Adrenal gland (tissue), 12 donors: ENCODE measurements around the gene LPP. TPM values are rescaled to one million over a fixed set of nuclear protein-coding genes. Genes with fewer than 3 reads are reported as not detected.

ENCODE experiments used
- DNase-seq, 7 donors: peaks; one replicate each; pipeline ENCODE4 v3.0.0-alpha.2; 2019 to 2020
- H3K27ac ChIP-seq, 5 donors: fragments of 200-600 bp; sonication (generic) in 4 of 5; 1 replicate in 3 of 5; 2 replicates in 2 of 5; pipeline versions ENCODE4 v1.5.1 to v1.8.0; 2016 to 2020; ENCODE audit warnings: mild to moderate bottlenecking in 1 of 5
- H3K27me3 ChIP-seq: fragments of 200-600 bp; 2 replicates; pipeline ENCODE4 v1.8.0; 2021
- H3K36me3 ChIP-seq, 2 donors: fragments of 200-600 bp; replicated peaks in 1 of 2; 1 replicate in 1 of 2; 2 replicates in 1 of 2; pipeline versions ENCODE4 v1.5.1 to v1.8.0; 2018 to 2022
- H3K4me1 ChIP-seq, 2 donors: fragments of 200-600 bp; replicated peaks in 1 of 2; 1 replicate in 1 of 2; 2 replicates in 1 of 2; pipeline versions ENCODE4 v1.5.1 to v1.8.0; 2018 to 2021
- H3K4me3 ChIP-seq, 4 donors: fragments of 200-600 bp; sonication (generic) in 3 of 4; one replicate each; pipeline ENCODE4 v1.5.1; 2016 to 2018
- H3K9me3 ChIP-seq, 3 donors: fragments of 200-600 bp; sonication (generic) in 1 of 3; replicated peaks in 1 of 3; 1 replicate in 2 of 3; 2 replicates in 1 of 3; pipeline versions ENCODE4 v1.5.1 to v1.8.0; 2016 to 2021
- POLR2A ChIP-seq, 2 donors: fragments of 450-650 bp; IDR thresholded peaks; one replicate each; pipeline ENCODE4 v1.6.1; 2017; ENCODE audit warnings: antibody characterized with exemption in 2 of 2, mild to moderate bottlenecking in 2 of 2, moderate library complexity in 1 of 2
- WGBS, 4 donors: extraction: QIAGEN DNeasy Blood & Tissue Kit in 2 of 4; methylation state at CpG; one replicate each; pipeline versions ENCODE4 v1.1.5 to v1.1.7; 2013 to 2017; 5-methylcytosine and 5-hydroxymethylcytosine counted together
- intact Hi-C, 2 donors: fragments of 100-400 bp; cut with DNase I; formaldehyde crosslinking; loops; one replicate each; pipeline versions ENCODE4 v1.14.1 to v1.15.0; 2022 to 2023
- polyA plus RNA-seq, 3 donors: library from polyadenylated mRNA; stranded (reverse); fragments of 200-250 nt in 2 of 3; fragments of 350-450 nt in 1 of 3; fragmentation: Illumina TruSeq in 1 of 3; extraction: RNeasy Lipid Tissue Mini Kit (QIAGEN cat#74804) in 1 of 3; gene quantifications; one replicate each; pipeline ENCODE4 v1.2.3, GENCODE V29; 2013 to 2014
- total RNA-seq, 9 donors: library from RNA; depleted of rRNA in 4 of 9; stranded (reverse); fragments of >200 nt in 4 of 9; fragments of 120-200 nt in 1 of 9; fragmentation: NEBNext Ultra II Directional in 1 of 9; extraction: Animal tissue kit (Norgen Biotek cat#: 25700) in 1 of 9; gene quantifications; one replicate each; pipeline versions ENCODE4 v1.1.0 to v1.2.4, GENCODE V29; 2013 to 2023
- TF ChIP-seq, protein P1 (sequence below), 6 experiments: fragments of 450-650 bp in 4 of 6; fragments of 200-600 bp in 2 of 6; sonication (generic) in 1 of 6; IDR thresholded peaks; 1 replicate in 5 of 6; 2 replicates in 1 of 6; pipeline versions ENCODE4 v1.5.1 to v1.8.0; 2016 to 2021; ENCODE audit warnings: antibody characterized with exemption in 6 of 6, mild to moderate bottlenecking in 2 of 6, moderate library complexity in 1 of 6
- donor health status: healthy with polysubstance abuse.
- donor health status: Bipolar disorder and iron deficiency.
- donor health status: DM: yes; HTN: yes; CAD: no.
- donor health status: DM: no; HTN: no; CAD: no.
- donor health status: DM: no; HTN: no; CAD: no.
- donor health status: DM: yes; HTN: yes; CAD: no.

LPP gene
- total and polyA plus RNA-seq, 12 donors: 7.0 to 170 (median 101) TPM

GRCh38 chr3:188671971-188672370, 518.0 kb downstream of the LPP start:
- Histone ChIP-seq H3K4me1 (peaks cover 0 to 21% of the 10 kb centered on the region in 2 donors), H3K9me3 (no peaks in the 10 kb centered on the region), H3K4me3 (no peak overlapping the region), H3K27ac (no peak overlapping the region), H3K27me3 (no peaks in the 10 kb centered on the region), H3K36me3 (no peaks in the 10 kb centered on the region)
- 58 to 64% (median 60%) methylated on average over 4 of the region's 4 CpGs for WGBS, 4 donors
- intact Hi-C loops: no loop called here
- TF ChIP-seq POLR2A (IDR thresholded peaks at IDR 0.05): no peak
- TF ChIP-seq, protein P1, sequence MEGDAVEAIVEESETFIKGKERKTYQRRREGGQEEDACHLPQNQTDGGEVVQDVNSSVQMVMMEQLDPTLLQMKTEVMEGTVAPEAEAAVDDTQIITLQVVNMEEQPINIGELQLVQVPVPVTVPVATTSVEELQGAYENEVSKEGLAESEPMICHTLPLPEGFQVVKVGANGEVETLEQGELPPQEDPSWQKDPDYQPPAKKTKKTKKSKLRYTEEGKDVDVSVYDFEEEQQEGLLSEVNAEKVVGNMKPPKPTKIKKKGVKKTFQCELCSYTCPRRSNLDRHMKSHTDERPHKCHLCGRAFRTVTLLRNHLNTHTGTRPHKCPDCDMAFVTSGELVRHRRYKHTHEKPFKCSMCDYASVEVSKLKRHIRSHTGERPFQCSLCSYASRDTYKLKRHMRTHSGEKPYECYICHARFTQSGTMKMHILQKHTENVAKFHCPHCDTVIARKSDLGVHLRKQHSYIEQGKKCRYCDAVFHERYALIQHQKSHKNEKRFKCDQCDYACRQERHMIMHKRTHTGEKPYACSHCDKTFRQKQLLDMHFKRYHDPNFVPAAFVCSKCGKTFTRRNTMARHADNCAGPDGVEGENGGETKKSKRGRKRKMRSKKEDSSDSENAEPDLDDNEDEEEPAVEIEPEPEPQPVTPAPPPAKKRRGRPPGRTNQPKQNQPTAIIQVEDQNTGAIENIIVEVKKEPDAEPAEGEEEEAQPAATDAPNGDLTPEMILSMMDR (IDR thresholded peaks at IDR 0.05): no peak
- no peak for DNase-seq

DNA sequence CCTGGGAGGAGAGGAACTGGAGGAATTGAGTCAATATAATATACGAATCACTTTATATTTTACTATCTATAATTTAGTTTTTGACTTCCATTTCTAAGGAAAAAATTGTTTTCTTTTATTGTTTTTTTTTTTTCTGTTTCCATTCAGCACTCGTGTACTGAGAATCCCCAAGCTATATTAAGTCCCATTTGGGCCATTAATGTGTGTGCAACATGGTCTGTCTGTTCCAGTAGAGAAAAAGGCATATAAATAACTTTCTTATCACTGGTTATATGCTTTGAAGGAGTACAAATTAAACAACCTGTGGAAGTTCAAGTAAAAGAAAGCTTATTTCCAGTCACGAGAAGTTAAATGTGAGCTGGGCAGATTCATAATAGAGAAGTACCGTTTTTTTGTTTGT, 518.9 kb downstream of the LPP start:
- no peaks in the 10 kb centered on the region for H3K27me3 ChIP-seq
- no peak for TF ChIP-seq POLR2A (IDR thresholded peaks at IDR 0.05)
- TF ChIP-seq, protein P1 (IDR thresholded peaks at IDR 0.05): no peak
- no peaks in the 10 kb centered on the region for H3K9me3 ChIP-seq
- H3K36me3 ChIP-seq: no peaks in the 10 kb centered on the region
- 79 to 83% (median 81%) methylated on average over 4 of the region's 4 CpGs for WGBS, 4 donors
- H3K4me1 ChIP-seq: peaks cover 0 to 21% of the 10 kb centered on the region in 2 donors
- H3K4me3 ChIP-seq: no peak overlapping the region
- H3K27ac ChIP-seq: no peak overlapping the region
- intact Hi-C loops: no loop called here
- DNase-seq: no peak

DNA sequence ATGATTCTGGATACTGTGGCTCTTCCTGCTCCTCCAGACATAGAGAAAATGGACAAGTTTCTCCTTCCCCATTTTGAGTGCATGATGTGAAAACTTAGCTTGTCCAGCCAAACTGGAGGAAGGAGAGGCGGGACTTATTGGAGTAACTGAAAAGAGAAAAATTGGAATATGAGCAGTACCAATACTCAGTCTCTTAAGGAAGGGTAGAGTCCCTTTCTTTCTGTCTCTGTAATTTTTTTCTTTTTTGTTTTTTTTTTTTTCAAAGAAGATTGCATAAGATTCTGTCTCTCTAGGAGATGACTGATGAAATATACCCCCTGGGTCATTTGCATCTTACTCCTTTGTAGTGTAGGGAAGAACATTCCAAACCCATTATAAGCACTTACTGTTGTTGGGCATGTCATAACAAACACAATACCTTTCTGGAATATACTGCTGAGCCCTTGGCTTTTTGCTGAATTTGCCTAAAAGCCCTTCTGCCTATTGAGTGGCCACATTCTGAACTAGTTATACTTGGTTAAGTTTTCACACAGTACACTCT, 519.8 kb downstream of the LPP start:
- Histone ChIP-seq H3K9me3 (no peaks in the 10 kb centered on the region), H3K27ac (no peak overlapping the region), H3K27me3 (no peaks in the 10 kb centered on the region), H3K36me3 (no peaks in the 10 kb centered on the region), H3K4me3 (no peak overlapping the region), H3K4me1 (peaks cover 0 to 21% of the 10 kb centered on the region in 2 donors)
- no peak for TF ChIP-seq POLR2A (IDR thresholded peaks at IDR 0.05)
- TF ChIP-seq, protein P1 (IDR thresholded peaks at IDR 0.05): no peak
- WGBS, 4 donors: 81 to 91% (median 88%) methylated on average over 1 of the region's 1 CpG
- intact Hi-C loops: no loop called here
- DNase-seq: no peak

GRCh38 chr3:188674595-188674994, 520.6 kb downstream of the LPP start:
- Histone ChIP-seq H3K27ac (no peak overlapping the region), H3K27me3 (no peaks in the 10 kb centered on the region), H3K4me1 (peaks cover 0 to 22% of the 10 kb centered on the region in 2 donors), H3K36me3 (no peaks in the 10 kb centered on the region), H3K4me3 (no peak overlapping the region), H3K9me3 (no peaks in the 10 kb centered on the region)
- TF ChIP-seq POLR2A (IDR thresholded peaks at IDR 0.05): no peak
- TF ChIP-seq, protein P1 (IDR thresholded peaks at IDR 0.05): no peak
- DNase-seq: no peak
- intact Hi-C loops: no loop called here
- 62 to 65% (median 64%) methylated on average over 3 of the region's 3 CpGs for WGBS, 4 donors
